ENCODE data around the gene RPN2.

Gene RPN2

GRCh38 chr20:37266940-37267666, 88.0 kb downstream of the RPN2 start:
- DNase-seq = no peak

GRCh38 chr20:37267667-37268313, 88.7 kb downstream of the RPN2 start:
- DNase-seq = no peak

- no peak for DNase-seq
These were observed 91.7 kb downstream of the RPN2 start for GRCh38 chr20:37270576-37271420.

GRCh38 chr20:37271421-37271768, 92.3 kb downstream of the RPN2 start:
- DNase-seq = no peak

GRCh38 chr20:37273988-37274387, 94.9 kb downstream of the RPN2 start:
- no peak for DNase-seq

- DNase-seq = no peak
These were observed 95.9 kb downstream of the RPN2 start for GRCh38 chr20:37274851-37275524.

- peak; percentile 61 for DNase-seq
These were observed 97.5 kb downstream of the RPN2 start for GRCh38 chr20:37276494-37277252.

- DNase-seq = no peak
These were observed 98.1 kb downstream of the RPN2 start for GRCh38 chr20:37277253-37277593.

- no peak for DNase-seq
These were observed 99.9 kb downstream of the RPN2 start for GRCh38 chr20:37278966-37279590.

GRCh38 chr20:37279820-37280219, 100.7 kb downstream of the RPN2 start:
- DNase-seq = no peak

GRCh38 chr20:37280403-37280802, 101.3 kb downstream of the RPN2 start:
- DNase-seq = no peak

GRCh38 chr20:37282556-37282955, 103.4 kb downstream of the RPN2 start:
- peak; percentile 33 for DNase-seq

- no peak for DNase-seq
These were observed 104.5 kb downstream of the RPN2 start for GRCh38 chr20:37283530-37284195.

GRCh38 chr20:37284691-37285161, 105.6 kb downstream of the RPN2 start:
- DNase-seq = no peak

- DNase-seq = no peak
These were observed 106.7 kb downstream of the RPN2 start for GRCh38 chr20:37285664-37286374.

GRCh38 chr20:37288091-37288490, 109.0 kb downstream of the RPN2 start:
- no peak for DNase-seq

GRCh38 chr20:37290158-37290810, 111.2 kb downstream of the RPN2 start:
- no peak for DNase-seq
